HG03521 (cell line): ENCODE data around the gene PLA2G6.

Source experiments
- ATAC-seq: cut with Tn5 transposase; IDR thresholded peaks from one replicate; pipeline ENCODE4 v1.9.1; 2021; ENCODE audit warnings: mild to moderate bottlenecking, moderate library complexity; ENCODE audit not compliant: unreplicated experiment

Gene PLA2G6

DNA sequence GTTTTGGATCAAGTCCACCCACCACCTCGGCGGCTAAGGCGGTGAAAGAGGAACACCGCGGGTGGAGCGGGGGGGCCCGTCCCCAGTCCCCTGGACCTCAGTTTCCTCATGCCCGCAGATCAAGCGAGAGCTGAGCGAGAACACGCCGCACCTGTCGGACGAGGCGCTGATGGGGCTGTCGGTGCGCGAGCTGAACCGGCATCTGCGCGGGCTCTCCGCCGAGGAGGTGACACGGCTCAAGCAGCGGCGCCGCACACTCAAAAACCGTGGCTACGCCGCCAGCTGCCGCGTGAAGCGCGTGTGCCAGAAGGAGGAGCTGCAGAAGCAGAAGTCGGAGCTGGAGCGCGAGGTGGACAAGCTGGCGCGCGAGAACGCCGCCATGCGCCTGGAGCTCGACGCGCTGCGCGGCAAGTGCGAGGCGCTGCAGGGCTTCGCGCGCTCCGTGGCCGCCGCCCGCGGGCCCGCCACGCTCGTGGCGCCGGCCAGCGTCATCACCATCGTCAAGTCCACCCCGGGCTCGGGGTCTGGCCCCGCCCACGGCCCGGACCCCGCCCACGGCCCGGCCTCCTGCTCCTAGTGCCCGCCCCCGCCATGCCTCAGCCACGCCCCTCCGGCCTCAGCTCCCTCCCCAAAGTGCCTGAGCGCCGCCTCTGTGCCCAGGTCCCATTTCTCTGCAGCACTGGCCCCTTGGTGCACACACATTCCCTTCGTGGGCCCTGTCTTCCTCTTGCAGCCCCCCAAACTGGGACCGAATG, 32.8 kb upstream of the PLA2G6 start:
- no peak for ATAC-seq

GRCh38 chr22:38213990-38214301, 32.3 kb upstream of the PLA2G6 start:
- ATAC-seq = no peak

GRCh38 chr22:38213319-38213989, 31.8 kb upstream of the PLA2G6 start:
- ATAC-seq = no peak

GRCh38 chr22:38212442-38212841, 30.8 kb upstream of the PLA2G6 start:
- ATAC-seq = no peak

- no peak for ATAC-seq
Measured at GRCh38 chr22:38211556-38211955, 29.9 kb upstream of the PLA2G6 start.

- ATAC-seq = no peak
Measured at GRCh38 chr22:38208551-38208968, 26.9 kb upstream of the PLA2G6 start.

GRCh38 chr22:38207898-38208432, 26.3 kb upstream of the PLA2G6 start:
- ATAC-seq = no peak

DNA sequence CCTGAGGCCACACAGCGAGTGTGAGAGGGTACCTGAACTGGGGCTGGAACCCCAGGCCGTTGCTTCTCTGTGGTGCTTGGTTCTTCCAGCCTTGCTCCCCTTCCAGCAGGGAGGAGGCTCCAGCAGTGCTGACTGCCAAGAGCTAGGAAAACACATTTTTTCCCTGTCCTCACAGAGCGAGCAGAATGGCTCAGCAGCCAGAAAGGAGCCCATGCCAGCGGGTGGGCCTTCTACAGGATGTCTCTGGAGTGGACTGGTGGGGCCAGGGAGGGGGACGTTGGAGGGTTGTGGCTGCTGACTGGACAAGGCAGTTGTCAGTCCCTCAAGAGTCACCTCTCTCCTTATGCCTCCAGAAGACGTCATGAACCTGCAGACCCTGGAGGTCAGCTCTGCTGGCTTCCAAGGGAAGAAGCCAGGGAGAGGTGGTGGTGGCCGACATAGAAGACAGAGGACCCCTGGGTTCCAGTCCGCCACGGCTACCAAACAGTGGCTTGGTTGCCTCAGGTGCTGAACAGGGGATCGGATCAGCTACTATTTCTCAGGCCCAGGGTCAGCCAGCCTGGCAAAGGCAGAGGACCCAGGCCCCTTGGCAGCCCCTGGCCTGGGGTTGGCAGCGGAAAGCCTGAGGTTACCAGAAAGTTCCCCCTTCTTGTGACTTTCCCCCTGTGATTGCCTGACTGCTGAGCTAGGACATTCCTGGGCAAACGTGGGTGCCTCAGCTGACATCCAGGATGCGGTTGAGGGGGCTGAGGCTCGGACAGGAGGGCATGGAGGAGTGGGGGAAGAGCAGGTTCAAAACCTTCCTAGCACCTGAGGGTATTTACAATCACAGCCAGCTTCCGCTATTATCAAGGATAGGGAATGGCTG, 23.9 kb upstream of the PLA2G6 start:
- no peak for ATAC-seq

DNA sequence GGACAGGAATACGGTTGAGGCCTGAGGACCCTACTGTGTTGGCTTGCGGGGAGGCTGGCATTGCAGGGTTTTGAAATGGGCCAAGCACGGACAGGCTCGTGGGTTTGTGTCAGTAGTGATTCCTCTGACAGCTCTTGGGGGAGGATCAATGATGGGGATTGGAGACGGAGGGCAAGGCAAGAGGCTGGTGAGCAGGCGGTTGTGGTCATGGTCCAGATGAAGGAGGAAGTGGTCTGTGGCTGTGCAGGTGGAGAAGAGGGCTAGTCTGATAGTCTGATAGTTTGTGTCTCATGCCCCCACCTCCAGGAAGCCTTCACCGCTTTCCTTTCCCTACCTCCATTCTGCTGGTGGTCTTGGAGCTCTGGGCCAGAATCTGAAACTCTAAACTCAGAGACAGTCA, 23.2 kb upstream of the PLA2G6 start:
- no peak for ATAC-seq

GRCh38 chr22:38203855-38204514, 22.4 kb upstream of the PLA2G6 start:
- ATAC-seq = no peak

DNA sequence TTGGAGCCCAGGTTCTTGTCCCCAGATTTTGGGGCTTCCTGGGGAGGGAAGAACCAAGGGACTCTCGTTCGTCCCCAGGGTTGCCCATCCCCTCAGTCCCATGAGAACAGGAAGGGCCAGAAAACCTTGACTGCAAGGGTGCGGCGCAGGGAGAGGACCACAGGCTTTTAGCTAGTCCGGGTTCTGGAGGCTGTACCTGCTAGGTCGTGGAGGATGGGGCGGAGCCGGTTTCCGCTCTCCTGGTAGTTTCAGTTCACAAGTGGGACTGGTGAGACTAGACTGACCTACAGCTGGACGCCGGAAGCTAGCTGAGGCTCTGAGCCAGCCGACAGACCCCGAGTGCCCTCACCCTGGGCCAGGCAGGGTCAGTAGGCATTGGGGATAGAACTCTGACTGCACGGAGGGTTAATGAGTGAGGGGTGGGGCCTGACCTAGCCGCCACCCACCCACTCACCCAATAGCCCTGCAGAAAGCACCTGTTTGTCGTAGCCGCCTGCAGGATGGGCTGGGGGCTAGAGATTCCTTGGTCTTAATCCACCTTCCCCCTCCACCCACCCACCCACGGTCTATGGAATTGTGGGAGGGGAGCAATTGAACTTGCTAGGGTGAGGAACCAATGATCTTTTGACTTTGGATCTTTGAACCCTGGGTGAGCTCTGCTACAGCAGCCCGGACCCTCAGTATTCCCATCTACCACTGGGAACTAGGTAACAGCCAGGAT, 21.6 kb upstream of the PLA2G6 start:
- no peak for ATAC-seq

- peak; percentile 20 for ATAC-seq
Measured at GRCh38 chr22:38202437-38203089, 20.9 kb upstream of the PLA2G6 start.

DNA sequence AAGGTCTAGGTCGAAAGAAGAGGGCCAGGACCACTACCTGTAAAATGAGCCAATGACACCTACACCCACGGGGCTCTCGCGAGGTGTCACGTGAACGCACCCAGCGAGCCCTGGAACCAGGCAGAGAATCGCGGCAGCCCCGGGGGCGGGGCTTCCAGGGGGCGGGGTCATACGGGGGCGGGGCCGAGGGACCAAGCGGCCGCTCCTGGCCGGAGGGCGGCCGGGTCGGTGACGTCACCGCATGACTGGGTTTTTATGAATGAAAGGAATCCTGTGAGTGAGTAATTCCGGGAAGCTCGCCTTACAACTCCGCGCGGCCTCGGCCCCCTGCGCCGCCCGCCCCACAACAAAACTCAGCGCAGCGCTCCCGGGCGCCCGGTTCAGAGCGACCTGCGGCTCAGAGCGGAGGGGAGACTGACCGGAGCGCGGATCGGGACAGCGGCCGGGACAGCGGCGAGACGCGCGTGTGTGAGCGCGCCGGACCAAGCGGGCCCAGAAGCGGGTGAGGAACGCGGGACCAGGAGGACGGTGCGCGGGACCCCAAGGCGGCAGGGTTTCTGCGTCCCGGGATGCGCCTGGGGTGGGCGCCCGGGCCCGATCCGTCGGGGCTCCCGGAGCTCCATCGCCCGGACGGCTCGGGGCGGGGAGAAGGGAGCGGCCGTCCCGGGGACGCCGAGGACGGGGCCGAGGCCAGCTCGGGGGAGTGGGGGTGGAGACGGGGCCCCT, 20.2 kb upstream of the PLA2G6 start, which contains the start of gene MAFF:
Gene MAFF (plus strand): TSS at position 284 of the 726 bp plus-strand sequence. CDS start 11,860 bp downstream, outside the sequence.
- peak; percentile 49 for ATAC-seq

GRCh38 chr22:38201371-38201710, 19.7 kb upstream of the PLA2G6 start:
- no peak for ATAC-seq

GRCh38 chr22:38199826-38200559, 18.4 kb upstream of the PLA2G6 start:
- ATAC-seq = no peak

GRCh38 chr22:38196791-38197419, 15.3 kb upstream of the PLA2G6 start:
- no peak for ATAC-seq

DNA sequence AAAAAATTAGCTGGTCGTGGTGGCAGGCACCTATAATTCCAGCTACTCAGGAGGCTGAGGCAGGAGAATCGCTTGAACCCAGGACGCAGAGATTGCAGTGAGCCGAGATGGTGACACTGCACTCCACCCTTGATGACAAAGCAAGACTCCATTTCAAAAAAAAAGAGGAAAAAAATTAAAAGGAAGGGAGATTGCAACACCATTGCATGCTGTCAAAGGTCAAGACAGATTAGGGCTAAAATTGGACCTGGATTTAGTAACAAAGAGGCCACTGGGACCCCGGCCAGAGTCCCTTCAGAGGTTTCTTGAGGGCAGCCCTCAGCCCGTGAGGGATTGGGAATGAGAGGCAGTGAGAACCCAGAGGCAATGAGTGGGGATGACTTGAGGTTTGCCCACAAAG, 11.9 kb upstream of the PLA2G6 start:
- ATAC-seq = no peak

DNA sequence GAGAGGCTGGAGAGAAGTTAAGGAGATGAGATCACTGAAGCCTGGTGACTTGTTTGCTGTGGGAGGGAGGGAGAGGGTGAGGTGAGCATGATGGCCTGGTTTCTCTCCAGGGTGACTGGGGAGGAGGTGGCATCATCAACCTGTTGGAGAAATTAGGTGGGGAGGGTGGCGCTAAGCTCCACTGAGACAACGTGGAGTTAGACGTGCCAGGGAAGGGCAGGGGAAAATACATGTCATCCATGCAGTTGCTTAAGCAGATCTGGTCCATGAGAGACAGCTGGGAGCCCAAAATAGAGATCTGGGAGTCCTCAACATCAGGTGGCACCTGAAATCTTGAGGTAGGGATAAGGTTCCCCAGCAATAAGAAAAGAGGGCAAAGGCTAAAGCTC, 10.8 kb upstream of the PLA2G6 start:
- ATAC-seq = no peak
